ENCODE results near the gene CHD2.
"Not testable (repeated sequence)": the region's sequence is repeated elsewhere in the genome, so short reads cannot be mapped to it uniquely, and the experiment has no call there.

Gene CHD2

DNA sequence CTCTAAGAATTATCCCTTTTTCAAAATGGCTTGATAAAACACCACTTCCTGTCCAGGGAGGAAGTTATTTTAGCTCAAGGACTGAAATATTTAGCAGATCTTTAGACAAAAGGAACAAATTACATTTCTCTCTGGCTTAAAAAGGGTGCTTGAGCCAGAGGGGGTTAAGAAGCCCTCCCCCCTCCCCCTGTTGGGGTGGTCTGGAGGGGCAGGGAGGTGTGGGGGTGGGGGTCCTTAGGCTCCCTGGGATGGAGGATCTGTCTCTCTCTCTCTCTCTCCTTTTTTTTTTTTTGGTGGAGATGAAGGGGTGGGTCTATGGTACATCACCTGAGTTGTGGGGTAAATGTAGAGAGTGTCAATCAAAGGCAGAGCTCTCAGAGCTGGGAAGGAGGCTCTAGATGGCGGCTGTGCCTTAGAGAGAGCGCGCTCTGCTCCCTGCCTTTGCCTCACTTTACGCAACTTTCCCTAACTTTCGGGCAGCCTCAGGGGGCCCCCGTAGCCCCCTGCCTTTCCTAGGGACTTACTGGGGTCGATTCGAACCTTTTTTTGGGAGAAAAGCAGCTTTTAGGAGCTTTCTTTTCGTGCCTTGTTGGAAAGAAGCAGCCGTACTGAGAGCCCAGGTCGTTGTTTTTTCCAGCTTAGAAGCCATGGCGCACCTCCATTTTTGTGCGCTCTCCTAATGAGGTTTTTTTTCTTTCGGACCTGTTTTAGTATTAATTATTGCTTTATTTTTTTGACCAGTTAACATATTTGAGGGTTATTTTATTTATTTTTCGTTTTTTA is at the start of gene CHD2:
Gene CHD2, plus strand, starts transcription at position 377 of the 783 bp plus-strand sequence. CDS start 914 bp downstream, outside the sequence.
- DNase-seq (ENCODE audit: low read depth) = peak; percentile 37

DNA sequence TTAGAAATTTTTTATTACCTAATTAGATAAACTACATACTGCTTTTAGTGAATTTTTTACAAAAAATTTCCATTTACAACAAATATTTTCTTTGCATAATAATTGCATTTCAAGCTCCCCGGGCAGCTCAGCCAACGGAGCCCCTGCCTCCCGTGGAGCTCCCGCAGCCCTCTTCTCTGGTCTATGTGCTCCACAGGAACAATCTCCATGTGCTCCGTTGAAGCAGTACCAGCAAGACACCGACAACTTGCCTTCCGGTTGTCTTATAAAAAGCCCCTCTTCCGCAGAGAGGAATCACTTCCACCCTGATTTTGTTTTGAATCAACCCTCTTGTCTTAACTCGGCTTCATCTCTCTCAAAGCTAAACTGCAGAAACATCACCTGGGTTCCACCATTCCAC is 46.9 kb upstream of the CHD2 start:
- no peak for DNase-seq (ENCODE audit: low read depth)

DNA sequence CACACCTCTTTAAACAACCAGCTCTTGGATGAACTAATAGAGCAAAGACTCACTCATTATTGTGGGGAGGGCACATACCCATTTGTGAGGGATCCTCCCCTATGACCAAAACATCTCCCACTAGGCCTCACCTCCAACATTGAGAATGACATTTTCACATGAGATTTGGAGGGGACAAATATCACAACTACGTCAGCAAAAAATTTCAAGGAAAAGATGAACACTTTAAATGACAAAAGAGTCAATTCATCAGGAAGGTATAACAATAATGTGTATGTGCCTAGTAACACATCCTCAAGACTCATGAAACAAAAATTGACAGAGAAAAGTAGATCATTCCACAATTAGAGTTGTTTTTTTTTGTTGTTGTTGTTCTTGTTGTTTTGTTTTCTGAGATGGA is 38.4 kb upstream of the CHD2 start:
- no peak for DNase-seq (ENCODE audit: low read depth)

DNA sequence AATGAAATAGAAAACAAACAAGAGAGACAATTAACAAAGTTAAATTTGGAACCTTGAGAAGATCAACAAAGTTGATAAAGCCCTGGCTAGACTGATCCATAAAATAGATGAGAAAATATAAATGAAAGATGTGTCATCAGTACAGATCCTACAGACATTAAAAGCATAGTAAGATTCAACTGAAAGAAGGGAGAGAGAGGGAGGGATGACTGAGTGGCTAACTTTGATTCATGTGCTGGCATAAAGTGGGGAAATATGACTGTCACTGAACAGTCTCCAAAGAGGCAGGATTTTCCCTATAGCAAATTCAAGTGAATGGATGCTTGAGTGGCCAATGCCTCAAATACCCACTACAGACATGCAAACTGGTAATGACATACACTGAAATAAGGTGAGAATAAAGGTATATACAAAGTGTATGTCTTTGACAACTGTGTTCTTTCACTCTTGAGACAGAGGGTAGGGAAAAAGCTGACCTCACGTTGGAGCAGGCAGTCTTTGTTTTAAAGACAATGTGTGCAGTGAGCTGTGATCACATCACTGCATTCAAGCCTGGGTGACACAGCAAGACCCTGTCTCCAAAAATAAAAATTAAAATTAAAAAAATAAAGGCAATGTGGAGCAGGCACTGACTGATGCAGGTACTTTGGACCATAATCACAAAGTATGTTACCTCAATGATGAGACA is 35.9 kb upstream of the CHD2 start:
- no peak for DNase-seq (ENCODE audit: low read depth)

DNA sequence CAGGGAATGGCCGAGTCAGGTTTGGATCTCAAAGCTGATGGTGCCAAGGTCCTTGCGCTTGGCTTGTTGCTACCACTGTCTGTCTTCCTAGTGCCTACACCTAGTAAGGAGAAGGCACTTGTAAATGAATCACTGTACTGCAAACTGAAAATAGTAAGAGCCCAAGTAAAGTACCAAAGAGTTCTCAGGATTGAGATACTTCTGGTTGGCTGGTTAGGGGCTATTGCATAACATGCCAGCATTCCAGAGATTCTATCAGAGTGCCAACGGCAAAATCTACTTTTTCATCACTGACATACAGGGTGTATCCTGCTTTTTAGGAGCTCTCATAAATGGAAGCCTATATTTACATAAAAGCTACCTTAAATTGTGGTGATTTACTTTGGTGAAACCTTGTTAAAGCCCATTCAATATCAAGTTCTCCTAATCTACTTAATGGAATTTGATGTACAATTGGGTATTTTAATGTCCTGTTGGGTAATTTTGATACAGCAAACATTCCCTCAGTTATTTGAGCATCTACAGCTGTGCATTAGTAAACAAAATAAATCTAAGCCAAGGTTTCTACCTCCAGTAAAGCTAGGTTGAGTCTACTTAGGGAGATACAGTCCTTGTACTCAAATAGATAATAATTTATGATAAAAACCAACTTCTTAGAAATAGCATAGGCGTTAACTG is 30.7 kb upstream of the CHD2 start:
- DNase-seq (ENCODE audit: low read depth) = no peak

DNA sequence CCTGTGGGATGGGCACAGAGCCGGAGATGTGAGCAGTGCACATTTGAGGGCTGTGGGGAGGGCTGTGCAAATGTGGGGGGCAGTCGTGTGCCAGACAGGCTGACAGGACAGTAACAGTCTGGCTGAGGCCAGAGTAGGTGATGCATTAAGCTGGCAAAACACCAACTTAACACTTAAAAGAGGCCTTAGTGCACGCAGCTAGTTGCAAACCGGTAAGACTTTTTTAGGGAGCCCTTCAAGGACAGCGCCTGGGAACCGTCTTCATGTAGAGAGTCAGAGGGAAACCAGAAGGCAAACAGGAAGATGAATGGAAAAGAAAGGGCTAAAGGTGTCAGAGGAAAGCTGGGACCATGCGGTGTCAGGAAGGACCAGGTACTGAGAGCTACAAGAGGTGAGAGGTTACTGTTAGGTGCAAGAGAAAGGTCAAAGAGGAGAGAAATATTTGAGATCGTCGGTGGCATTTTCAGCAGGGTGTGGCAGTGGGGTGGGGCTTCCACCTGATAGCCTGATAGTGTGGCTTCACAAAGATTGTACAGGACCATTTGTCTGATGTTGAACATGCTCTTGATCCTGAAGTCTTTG is 30.0 kb upstream of the CHD2 start:
- DNase-seq (ENCODE audit: low read depth) = no peak

DNA sequence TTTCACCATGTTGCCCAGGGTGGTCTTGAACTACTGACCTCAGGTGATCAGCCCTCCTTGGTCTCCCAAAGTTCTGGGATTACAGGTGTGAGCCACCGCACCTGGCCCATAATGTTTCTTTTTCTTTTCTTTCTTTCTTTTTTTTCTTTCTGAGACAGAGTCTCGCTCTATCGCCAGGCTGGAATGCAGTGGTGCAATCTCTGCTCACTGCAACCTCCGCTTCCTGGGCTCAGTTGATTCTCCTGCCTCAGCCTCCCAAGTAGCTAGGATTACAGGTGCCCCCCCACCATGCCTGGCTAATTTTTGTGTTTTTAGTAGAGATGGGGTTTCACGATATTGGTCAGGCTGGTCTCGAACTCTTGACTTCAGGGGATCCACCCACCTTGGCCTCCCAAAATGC is 27.2 kb upstream of the CHD2 start:
- not testable (repeated sequence) for DNase-seq (ENCODE audit: low read depth)

DNA sequence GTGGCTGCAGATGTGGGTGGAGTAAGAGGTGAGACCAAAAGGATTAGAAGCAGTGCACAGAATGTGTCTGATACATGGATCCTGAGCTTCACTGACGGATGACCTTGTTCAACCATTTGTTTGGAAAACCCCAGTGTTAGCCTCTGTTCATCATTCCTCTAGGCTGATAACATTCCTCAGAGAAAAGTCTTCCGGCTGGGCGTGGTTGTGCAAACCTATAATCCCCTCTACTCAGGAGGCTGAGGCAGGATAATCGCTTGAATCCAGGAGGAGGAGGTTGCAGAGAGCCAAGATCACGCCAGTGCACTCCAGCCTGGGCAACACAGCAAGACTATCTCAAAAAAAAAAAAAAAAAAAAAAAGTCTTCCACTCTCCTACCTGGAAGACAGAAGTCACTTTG is 23.1 kb upstream of the CHD2 start:
- DNase-seq (ENCODE audit: low read depth) = no peak

DNA sequence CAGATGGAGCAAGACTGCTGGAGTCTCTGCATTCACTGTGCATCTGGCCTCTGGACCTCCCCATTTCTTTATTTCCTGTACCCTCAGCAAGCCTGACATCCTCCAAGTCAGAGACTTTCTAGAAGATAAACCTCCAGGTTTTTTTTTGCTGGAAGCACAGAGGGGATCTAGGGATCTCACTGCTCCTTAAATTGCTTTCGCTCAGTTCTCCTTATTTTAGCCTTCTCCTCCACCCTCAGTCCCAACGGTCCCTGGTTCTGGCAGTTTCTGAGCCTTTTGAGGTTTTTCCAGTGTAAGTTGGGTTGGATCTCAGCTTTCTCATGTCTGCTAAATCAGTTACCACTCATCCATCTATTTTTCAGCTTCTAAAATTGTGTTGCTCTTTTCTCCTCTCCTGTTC is 22.7 kb upstream of the CHD2 start:
- no peak for DNase-seq (ENCODE audit: low read depth)

DNA sequence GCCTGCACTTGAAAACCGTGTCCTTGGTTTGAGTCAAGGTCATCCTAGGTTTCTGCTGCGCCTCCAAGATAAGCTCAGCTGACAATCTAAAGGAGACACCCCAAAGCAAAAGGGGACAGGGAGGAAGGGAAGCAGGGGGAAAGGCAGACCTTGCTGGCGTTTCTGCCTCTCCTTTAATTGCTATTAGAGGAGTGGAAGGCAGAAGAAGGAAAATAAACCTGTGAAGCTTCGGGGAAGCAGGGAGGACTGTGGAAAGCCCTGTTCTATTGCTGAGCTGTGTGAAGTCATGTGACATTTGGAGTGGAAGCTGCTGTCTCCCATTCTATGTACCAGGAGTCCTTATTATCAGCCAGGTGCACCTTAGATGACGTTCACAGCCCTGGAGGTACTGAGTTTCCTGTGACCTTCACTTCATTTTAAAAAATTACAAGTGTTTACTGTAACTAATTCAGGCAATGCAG is 21.5 kb upstream of the CHD2 start:
- DNase-seq (ENCODE audit: low read depth) = no peak

DNA sequence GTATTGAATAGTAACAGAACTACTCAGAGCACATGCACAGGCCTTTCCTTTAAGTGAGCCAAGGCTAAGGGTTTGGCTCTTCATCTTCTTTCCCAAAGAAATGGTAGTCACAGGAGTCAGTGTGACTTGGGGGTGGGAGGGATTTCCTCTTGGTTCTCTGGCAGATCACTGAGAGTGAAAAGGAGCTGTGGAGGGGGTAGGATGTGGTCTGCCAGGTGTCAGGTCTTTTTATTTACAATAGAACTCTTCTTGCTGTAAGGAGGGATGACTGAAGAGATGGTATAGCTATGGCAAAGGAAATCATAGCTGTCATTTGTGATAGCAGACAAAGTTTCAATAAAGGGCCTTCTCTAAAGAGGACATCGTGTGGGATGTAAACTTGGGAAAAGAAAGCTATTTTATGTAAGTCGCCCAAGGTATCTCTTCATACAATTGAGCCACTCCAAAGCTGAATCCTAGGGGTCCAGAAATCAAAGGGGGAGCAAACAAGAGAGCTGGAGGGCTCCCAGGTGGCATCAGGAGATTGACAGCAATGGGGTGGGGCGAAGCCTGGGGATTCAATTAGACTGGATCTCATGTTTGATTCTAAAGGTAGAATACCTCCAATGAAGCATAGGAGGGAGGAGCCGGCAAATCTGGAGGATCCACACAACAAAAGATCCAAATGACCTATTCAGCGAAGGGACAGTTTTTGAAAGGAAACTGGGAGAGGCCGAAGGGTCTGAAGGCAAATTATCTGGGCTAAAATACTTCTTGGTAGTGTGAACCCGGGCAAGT is 20.0 kb upstream of the CHD2 start:
- no peak for DNase-seq (ENCODE audit: low read depth)

DNA sequence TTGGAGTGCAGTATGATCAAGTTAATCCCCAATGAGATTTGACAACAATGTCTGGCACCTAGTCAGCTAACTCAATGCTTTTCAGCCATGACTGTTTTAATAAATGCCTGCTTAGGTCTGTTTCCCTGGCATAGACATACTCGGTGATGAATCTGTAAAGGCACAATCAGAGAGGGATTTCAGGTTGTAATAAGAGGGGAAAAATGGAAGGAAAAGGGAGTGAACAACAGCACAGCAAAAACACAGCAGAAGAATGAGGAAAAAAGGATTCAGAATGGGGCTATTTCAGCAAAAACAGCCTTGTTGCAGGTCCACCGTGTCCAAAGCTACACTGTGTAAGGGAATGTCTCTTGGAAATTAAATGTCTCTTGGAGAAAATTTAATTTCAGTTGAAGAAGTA is 19.3 kb upstream of the CHD2 start:
- no peak for DNase-seq (ENCODE audit: low read depth)

DNA sequence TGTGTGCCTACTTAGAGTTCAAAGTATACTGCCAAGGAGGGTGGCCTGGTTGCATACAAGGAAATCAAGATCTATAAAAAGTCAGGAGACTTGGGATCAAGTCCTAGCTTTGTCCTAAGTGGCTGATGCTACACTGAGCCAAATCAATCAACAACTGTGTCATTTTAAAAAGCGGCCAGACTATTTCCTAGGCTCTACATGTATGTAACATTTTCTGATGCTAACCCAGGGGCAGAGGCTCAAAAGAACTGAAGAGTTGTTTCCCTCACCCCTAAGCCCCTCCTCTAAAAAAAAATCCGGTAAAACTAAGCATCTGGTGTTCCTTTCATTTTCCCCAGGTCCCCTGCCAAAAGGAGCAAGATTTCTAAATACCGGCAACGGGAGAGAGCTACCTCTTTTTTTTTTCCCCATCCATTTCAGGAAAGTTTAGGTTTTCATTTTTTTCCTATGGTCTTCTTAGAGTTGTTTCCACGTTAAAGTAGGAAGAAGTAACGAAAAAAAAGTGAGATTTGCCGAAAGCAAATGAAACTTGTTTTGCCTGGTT is 18.8 kb upstream of the CHD2 start:
- DNase-seq (ENCODE audit: low read depth) = no peak

DNA sequence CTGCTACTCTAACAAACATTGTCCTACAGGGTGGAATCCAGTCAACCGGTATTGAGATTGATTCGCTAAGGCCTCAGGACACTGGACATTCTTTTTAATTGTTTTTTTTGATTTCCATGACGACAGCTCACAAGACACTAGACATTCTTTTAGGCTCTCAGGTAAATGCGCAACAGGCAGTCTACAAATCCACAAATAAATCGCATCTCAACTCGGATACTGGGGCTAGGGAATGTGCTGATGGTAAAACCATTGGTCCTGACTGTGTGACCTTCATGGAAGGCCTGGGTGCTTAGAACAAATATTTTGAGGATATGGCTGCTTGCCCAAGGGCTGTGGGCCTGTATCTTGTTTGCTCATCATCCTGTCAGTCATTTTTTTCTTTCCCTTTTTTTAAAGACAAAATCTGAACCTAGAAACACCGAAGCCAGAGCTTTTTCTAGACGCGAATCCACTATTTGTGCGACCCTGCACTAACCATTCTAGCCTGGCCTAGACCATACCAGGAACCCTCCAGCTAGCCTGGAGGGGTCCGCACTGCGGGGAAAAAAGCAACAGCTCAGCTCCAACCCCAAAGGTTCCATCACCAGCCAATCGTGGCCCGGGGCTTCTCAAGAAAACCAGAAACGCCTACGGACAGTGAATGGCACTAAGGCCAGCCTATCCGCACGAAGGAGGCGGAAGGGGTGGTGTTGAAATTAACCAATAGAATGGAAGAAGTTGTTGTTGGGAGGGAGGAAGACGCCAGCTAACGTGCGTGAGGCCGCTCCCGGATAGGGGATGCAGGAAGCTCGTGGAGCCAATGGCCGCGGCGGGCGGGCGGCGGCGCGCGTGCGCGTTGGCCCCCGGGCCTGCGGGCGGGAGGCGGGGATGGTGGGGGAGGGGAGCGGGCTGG is 18.1 kb upstream of the CHD2 start:
- DNase-seq (ENCODE audit: low read depth) = peak; percentile 93

DNA sequence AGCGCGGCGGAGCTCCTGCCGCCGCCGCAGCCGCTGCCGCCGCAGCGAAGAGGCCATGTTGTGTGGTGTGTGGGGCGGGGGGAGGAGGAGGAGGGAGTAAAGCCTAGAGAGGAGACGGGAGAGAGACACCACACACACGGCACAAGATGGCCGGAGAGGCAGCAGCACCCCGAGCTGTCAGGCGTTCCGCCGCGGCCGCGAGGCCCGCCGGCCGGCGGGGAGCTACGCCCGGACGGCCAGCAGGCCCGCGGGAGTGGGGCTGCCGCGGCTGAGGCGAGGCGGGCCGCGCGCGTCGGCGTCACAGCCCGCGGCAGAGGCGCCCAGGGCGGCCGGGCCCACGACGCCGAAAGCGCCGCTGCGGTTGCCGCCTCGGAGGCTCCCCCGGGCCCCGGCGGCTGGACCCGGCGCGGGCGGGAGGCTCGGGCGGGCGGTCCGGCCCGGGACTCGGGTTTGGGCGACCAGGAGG is 17.4 kb upstream of the CHD2 start:
- no peak for DNase-seq (ENCODE audit: low read depth)

DNA sequence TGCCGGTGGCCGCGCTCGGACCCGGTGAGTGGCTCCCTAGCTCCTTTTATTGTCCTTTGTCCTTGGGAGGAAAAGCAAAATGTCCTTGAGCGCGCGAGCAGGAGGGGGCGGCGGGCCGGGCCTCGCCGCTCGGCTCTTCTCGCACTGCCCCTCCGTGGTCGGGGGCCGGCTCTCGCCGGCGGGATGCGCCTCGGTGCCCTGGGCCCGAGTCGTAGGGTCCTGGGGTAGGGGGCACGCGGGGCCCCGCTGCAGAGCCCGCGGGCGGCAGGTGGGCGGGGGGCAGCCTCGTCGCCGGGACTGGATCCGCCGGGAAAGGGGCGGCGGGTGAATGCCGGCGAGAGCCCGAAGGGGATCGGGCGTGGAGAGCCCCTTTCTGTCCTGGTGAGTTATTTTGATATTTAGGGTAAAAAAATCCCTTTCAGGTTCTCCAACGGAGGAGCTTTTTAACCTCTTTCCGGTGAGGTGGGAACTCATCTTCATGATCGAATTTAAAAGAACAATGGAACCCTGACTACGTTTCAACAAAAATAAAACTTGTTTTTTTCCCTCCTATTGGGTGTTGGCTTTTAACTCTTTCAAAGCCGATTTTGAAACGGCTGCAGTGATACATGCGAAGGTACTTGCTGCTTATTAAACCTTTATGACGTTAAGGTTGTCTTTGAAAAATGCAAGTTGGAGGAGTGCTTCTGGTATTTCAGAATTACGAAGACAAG is 16.8 kb upstream of the CHD2 start:
- DNase-seq (ENCODE audit: low read depth) = no peak

DNA sequence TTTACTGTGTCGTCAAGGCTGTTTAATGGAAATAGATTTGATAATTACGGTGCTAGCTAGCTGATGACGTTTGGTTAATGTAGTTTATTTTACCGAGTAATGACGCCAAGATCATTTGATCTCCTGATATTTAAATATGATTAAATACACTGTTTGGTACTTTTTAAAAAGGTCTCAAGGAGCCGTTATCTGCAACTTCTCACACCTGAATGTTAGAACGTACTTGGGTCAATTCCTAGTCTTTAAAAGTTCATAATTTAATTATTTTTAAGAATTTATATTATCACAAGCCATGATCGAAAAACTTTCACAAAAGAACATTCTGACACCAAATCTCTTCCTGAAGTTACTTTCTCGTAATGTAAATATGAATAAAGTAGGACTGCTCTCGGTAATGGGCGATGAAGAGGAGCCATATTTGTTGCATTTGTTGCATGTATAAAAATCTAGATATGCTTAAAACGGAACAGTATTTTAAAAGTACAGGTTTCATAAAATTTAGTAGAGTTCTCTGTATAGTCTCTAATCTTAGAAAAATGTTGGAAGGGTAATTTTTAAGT is 16.2 kb upstream of the CHD2 start:
- no peak for DNase-seq (ENCODE audit: low read depth)

DNA sequence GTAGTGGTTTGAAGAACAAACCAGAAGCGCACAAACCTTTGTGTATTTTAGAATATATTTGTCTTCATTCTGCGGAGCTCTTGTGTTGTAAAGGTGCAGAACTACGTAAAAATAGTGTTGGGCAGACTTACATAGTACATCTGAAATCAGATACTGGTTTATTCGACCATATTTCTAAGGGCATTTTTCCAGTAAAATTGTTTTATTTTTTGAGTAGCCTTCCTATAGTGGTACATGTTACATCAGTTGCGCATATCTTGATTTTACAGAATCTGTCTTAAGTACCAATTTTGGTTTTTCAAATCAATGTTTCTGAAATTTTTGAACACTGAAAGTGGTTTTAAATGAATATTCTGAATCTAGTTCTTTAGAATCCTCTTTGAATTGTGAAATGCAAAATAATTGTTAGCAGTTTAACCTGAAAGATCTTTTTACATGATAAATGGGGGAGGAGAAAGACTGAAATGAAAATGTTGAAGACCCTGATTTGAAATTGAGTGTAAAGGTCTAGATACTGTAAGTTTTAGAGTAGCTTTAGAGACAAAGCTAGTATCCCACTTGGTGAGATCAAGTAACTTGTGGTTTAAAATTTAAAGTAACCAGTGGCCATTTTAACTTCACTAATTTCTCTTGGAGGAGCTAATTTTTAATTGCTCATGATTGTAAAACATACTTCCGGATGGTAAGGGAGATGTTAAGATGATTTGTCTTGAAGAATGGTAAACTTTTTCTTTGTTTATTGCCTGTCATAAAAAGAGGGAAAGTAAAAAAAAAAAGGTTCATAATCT is 15.5 kb upstream of the CHD2 start:
- no peak for DNase-seq (ENCODE audit: low read depth)

Measured in stimulated activated CD8-positive, alpha-beta memory T cell treated with anti-CD3 and anti-CD28 coated beads, Interleukin-15, amount 100 ng/mL, for 1 hour (primary cell).